PC-3 (cell line): Measurements from ENCODE around the gene RNASE13. TPM values are rescaled to one million over a fixed set of nuclear protein-coding genes. Genes with fewer than 3 reads are reported as not detected.

Experiments
- ATAC-seq: fragments of 200-7000 bp; cut with Tn5 transposase; 2 replicates; pipeline ENCODE4 v1.9.1; 2020; ENCODE audit warnings: mild to moderate bottlenecking, moderate library complexity
- BruUV-seq: library from RNA; stranded (reverse); fragments of 400-500 nt; replicated peaks from 2 replicates; lab custom pipeline; 2021; lab: Mats Ljungman, UMichigan
- CTCF ChIA-PET: fragments of 300-600 bp; sonication (Branson Sonifier 250); formaldehyde crosslinking; loops from one replicate; lab custom pipeline; 2022; ENCODE audit warnings: antibody characterized with exemption; lab: Charles Lee
- POLR2A ChIA-PET: fragments of 300-600 bp; sonication (Branson Sonifier 250); formaldehyde crosslinking; loops from one replicate; lab custom pipeline; 2022; ENCODE audit warnings: antibody characterized with exemption; ENCODE audit not compliant: unreplicated experiment; lab: Charles Lee
- DNase-seq: peaks from one replicate; pipeline ENCODE4 v3.0.0-alpha.2; 2015
- H2AFZ ChIP-seq: fragments of 300-600 bp; sonication (generic); 2 replicates; pipeline ENCODE4 v1.6.0; 2016; ENCODE audit warnings: antibody characterized with exemption, low read length
- H3F3A ChIP-seq: fragments of 300-600 bp; sonication (generic); one replicate; pipeline ENCODE4 v1.6.0; 2017; ENCODE audit warnings: antibody characterized with exemption, low read length, control low read depth, mild to moderate bottlenecking; ENCODE audit not compliant: unreplicated experiment
- H3K27ac ChIP-seq: fragments of 300-600 bp; sonication (generic); 2 replicates; pipeline ENCODE4 v1.5.1; 2016; ENCODE audit warnings: mild to moderate bottlenecking, low read length
- H3K27me3 ChIP-seq: fragments of 300-600 bp; sonication (generic); 2 replicates; pipeline ENCODE4 v1.6.1; 2016; ENCODE audit warnings: low read length, mixed read lengths
- H3K36me3 ChIP-seq: fragments of 300-600 bp; sonication (generic); 2 replicates; pipeline ENCODE4 v1.6.1; 2016; ENCODE audit warnings: low read depth, mixed run types, low read length, mixed read lengths
- H3K4me1 ChIP-seq: fragments of 300-600 bp; sonication (generic); 2 replicates; pipeline ENCODE4 v1.5.1; 2016; ENCODE audit warnings: low read length; ENCODE audit not compliant: insufficient read depth
- H3K4me2 ChIP-seq: fragments of 300-600 bp; sonication (generic); 2 replicates; pipeline ENCODE4 v1.6.0; 2016; ENCODE audit warnings: low read length
- H3K4me3 ChIP-seq: fragments of 300-600 bp; sonication (generic); 2 replicates; pipeline ENCODE4 v1.5.1; 2016; ENCODE audit warnings: mild to moderate bottlenecking, low read length, mixed read lengths
- H3K79me2 ChIP-seq: fragments of 300-600 bp; sonication (generic); 2 replicates; pipeline ENCODE4 v1.6.1; 2017; ENCODE audit warnings: low read length, mixed read lengths
- H3K9ac ChIP-seq: fragments of 300-600 bp; sonication (generic); 2 replicates; pipeline ENCODE4 v1.6.0; 2016; ENCODE audit warnings: mild to moderate bottlenecking, low read length
- H3K9me2 ChIP-seq: fragments of 300-600 bp; sonication (generic); replicated peaks from 2 replicates; pipeline ENCODE4 v1.6.1; 2016; ENCODE audit warnings: mixed run types, low read length, mixed read lengths
- H3K9me3 ChIP-seq: fragments of 300-600 bp; sonication (generic); 2 replicates; pipeline ENCODE4 v1.6.1; 2016; ENCODE audit warnings: low read length, mixed read lengths
- H4K20me1 ChIP-seq: fragments of 300-600 bp; sonication (generic); 2 replicates; pipeline ENCODE4 v1.6.1; 2016; ENCODE audit warnings: low read length, mixed read lengths
- EZH2 ChIP-seq: fragments of 300-600 bp; sonication (generic); IDR thresholded peaks from one replicate; pipeline ENCODE4 v1.6.1; 2017; ENCODE audit warnings: antibody characterized with exemption, mild to moderate bottlenecking, low read length; ENCODE audit not compliant: unreplicated experiment
- EZH2phosphoT487 ChIP-seq: fragments of 300-600 bp; sonication (generic); IDR thresholded peaks from 2 replicates; pipeline ENCODE4 v1.6.1; 2018; ENCODE audit warnings: mild to moderate bottlenecking, antibody characterized with exemption, low read length, borderline replicate concordance
- intact Hi-C: fragments of 100-400 bp; cut with micrococcal nuclease; formaldehyde crosslinking; loops from 2 replicates; pipeline ENCODE4 v1.9.0; 2023
- total RNA-seq: library from RNA; depleted of rRNA; stranded (reverse); fragments of >200 nt; gene quantifications from 2 replicates; pipeline ENCODE4 v1.2.3, GENCODE V29; 2014
- TF ChIP-seq, protein P1 (sequence below): fragments of 300-600 bp; sonication (generic); conservative IDR thresholded peaks from 2 replicates; pipeline ENCODE4 v1.5.1; 2017; ENCODE audit warnings: antibody characterized with exemption, low read depth, mild to moderate bottlenecking, low read length

Gene RNASE13
- total RNA-seq, 1 experiment from 2014 or later, result not detected

DNA sequence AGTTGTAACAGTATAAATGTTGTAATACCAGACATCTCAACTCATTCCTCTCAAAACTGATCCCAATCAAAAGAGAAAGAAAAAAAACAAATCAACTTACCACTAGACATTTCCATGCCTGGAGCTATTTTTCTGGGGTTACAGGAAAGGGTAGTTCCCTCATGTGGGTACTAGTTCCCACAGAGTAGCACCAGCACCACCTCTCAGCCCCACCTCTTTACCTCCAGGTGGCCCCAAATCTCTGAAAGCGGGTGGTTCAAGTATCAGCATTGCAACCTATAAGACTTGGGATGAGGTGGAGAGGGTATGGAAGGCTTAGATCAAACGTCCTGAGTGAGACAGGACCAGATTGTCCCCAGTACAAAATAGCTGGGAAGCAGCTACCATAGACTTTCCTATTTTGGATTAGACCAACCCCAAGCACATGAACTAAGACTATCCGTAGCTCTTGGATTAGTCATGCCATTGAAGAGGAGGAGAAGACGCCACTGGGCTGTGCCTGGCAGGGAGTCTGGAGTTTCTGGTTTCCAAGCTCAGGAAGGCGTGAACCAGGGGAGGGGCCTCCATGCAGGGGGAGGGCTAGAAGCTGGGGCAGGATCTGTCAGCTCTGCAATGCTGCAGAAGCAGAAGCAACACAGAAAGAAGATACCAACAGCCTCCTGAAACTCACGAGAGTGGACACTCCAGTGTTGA, 35.8 kb downstream of the RNASE13 start, which contains the start of gene SLC39A2:
Gene SLC39A2, plus strand, starts transcription at position 620 of the 693 bp plus-strand sequence. CDS start 154 bp downstream, outside the sequence.
- POLR2A ChIA-PET, result no interaction called here

DNA sequence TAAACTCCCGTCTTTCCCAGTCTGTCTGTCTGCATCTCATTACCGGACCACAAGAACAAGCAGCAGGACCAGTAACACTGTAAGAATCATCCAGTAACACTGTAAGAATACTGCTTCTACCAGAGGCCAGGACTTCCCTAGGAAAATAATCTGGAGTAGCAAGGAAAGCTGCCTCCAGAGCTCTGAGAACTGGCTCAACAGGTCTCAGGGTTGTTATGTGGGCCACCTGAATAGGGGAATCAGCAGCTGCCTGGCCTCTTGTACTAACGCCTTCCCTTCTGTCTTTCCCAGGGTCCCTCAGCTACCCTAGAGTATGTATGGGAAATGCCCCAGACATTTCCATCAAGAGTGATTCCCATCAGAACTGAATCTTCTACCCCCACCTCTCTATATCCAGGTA, 36.5 kb downstream of the RNASE13 start:
- ChIA-PET CTCF (interaction anchor here (0.6 to 1.2 kb wide), 2 partner anchors 16 to 336 kb away, joined by 3 to 5 read pairs; no protein-coding TSS in a partner anchor), POLR2A (no interaction called here)
- TF ChIP-seq EZH2phosphoT487, result no peak
- no peak for TF ChIP-seq EZH2
- TF ChIP-seq, protein P1, sequence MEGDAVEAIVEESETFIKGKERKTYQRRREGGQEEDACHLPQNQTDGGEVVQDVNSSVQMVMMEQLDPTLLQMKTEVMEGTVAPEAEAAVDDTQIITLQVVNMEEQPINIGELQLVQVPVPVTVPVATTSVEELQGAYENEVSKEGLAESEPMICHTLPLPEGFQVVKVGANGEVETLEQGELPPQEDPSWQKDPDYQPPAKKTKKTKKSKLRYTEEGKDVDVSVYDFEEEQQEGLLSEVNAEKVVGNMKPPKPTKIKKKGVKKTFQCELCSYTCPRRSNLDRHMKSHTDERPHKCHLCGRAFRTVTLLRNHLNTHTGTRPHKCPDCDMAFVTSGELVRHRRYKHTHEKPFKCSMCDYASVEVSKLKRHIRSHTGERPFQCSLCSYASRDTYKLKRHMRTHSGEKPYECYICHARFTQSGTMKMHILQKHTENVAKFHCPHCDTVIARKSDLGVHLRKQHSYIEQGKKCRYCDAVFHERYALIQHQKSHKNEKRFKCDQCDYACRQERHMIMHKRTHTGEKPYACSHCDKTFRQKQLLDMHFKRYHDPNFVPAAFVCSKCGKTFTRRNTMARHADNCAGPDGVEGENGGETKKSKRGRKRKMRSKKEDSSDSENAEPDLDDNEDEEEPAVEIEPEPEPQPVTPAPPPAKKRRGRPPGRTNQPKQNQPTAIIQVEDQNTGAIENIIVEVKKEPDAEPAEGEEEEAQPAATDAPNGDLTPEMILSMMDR, result no peak
- no TSS peak for BruUV-seq
- intact Hi-C loops, result no loop called here
- Histone ChIP-seq H3K79me2 (no peaks in the 10 kb centered on the region), H3K9ac (no peak overlapping the region), H3K9me2 (no peaks in the 10 kb centered on the region), H2AFZ (no peak overlapping the region), H3K27ac (no peak overlapping the region), H3F3A (no peaks in the 10 kb centered on the region), H3K36me3 (peaks cover 29% of the 10 kb centered on the region), H3K27me3 (no peaks in the 10 kb centered on the region), H3K9me3 (no peaks in the 10 kb centered on the region), H3K4me3 (no peak overlapping the region), H3K4me1 (no peaks in the 10 kb centered on the region; the same call in 1 of the 2 replicates), H4K20me1 (no peaks in the 10 kb centered on the region), H3K4me2 (no peak overlapping the region)
- DNase-seq, result no peak
- no peak for ATAC-seq

More for the DNA sequence above, 35.8 kb downstream of the RNASE13 start, which contains the start of gene SLC39A2:
- CTCF ChIA-PET, result interaction anchor here (0.7 to 1.2 kb wide), 2 partner anchors 16 to 28 kb away, joined by 3 to 6 read pairs; no protein-coding TSS in a partner anchor
- peak; percentile 22; the same call in 1 of the 2 replicates for ATAC-seq
- DNase-seq, result peak; percentile 38
- no peaks in the 10 kb centered on the region for H3K9me3 ChIP-seq
- intact Hi-C loops, result no loop called here
- no peak within 1 kb of the TSS for H3K27ac ChIP-seq
- no peak within 1 kb of the TSS for H3K4me2 ChIP-seq
- TF ChIP-seq, protein P1, result no peak
- no peak for TF ChIP-seq EZH2
- no peaks in the 10 kb centered on the region for H4K20me1 ChIP-seq
- H3K27me3 ChIP-seq, result no peaks in the 10 kb centered on the region
- no peak within 1 kb of the TSS for H2AFZ ChIP-seq
- H3K4me1 ChIP-seq, result no peaks in the 10 kb centered on the region; the same call in 1 of the 2 replicates
- H3K9me2 ChIP-seq, result no peaks in the 10 kb centered on the region
- H3K4me3 ChIP-seq, result no peak within 1 kb of the TSS
- H3K9ac ChIP-seq, result no peak within 1 kb of the TSS
- no peaks in the 10 kb centered on the region for H3F3A ChIP-seq
- BruUV-seq, result no TSS peak
- no peaks in the 10 kb centered on the region for H3K79me2 ChIP-seq
- peaks cover 27% of the 10 kb centered on the region for H3K36me3 ChIP-seq

DNA sequence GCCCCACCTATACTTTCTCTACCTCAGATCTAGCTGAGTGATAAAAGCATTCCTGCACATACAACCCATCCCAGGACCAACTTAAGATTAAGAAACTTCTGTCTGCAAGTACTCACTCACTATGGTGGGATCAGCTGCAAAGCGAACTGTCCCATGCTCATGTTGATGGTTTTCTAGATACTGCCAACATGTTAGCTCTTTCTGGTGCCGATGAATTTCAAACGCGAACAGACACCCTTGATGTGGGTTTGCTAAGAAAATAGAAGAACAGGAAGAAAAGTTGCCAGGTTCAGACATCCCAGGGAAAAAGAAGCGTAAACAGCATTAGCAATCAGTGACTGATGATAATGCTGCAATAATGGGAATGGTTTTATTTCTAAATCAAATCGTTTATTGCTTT, 37.0 kb downstream of the RNASE13 start:
- Histone ChIP-seq H3K4me3 (no peak overlapping the region), H3K27me3 (no peaks in the 10 kb centered on the region), H3K79me2 (0 out of 2 replicates have a peak, but pooled peaks cover 2% of the 10 kb centered on the region), H3K9me2 (no peaks in the 10 kb centered on the region), H3K9ac (no peak overlapping the region), H3F3A (no peaks in the 10 kb centered on the region), H3K27ac (no peak overlapping the region), H3K4me2 (no peak overlapping the region), H3K9me3 (no peaks in the 10 kb centered on the region), H3K4me1 (no peaks in the 10 kb centered on the region; the same call in 1 of the 2 replicates), H3K36me3 (peaks cover 35% of the 10 kb centered on the region), H4K20me1 (no peaks in the 10 kb centered on the region), H2AFZ (no peak overlapping the region)
- ATAC-seq (no peak), DNase-seq (no peak)
- POLR2A ChIA-PET, result no interaction called here
- no peak for TF ChIP-seq EZH2
- TF ChIP-seq EZH2phosphoT487, result no peak
- TF ChIP-seq, protein P1, result no peak
- no TSS peak for BruUV-seq
- CTCF ChIA-PET, result interaction anchor here (0.6 to 1.2 kb wide), 2 partner anchors 17 to 335 kb away, joined by 3 to 5 read pairs; no protein-coding TSS in a partner anchor
- intact Hi-C loops, result no loop called here
